ENCODE measurements around the gene MICA.

DNA sequence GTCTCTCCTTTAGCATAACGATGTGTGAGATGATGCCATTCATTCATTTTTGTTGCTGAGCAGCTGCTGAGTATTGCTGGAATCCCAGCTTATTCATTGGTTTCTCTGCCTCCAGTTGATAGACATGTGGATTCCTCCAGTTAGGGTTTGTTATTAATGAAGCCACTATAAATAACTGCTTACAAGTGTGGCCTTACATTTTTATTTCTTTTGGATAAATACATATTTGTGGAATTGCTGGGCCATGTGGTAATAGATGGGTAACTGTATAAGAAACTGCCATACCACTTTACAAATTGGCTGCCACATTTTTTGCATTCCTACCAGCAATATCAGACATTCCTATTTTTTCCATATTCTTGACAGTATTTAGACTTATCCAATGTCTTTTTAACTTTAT lies 43.8 kb upstream of the MICA start:
- TF ChIP-seq POLR2AphosphoS5 (IDR thresholded peaks at IDR 0.05) (no peak), POLR2A (IDR thresholded peaks at IDR 0.05) (no peak), EP300 (IDR thresholded peaks at IDR 0.05) (no peak)
- TF ChIP-seq, protein P1, sequence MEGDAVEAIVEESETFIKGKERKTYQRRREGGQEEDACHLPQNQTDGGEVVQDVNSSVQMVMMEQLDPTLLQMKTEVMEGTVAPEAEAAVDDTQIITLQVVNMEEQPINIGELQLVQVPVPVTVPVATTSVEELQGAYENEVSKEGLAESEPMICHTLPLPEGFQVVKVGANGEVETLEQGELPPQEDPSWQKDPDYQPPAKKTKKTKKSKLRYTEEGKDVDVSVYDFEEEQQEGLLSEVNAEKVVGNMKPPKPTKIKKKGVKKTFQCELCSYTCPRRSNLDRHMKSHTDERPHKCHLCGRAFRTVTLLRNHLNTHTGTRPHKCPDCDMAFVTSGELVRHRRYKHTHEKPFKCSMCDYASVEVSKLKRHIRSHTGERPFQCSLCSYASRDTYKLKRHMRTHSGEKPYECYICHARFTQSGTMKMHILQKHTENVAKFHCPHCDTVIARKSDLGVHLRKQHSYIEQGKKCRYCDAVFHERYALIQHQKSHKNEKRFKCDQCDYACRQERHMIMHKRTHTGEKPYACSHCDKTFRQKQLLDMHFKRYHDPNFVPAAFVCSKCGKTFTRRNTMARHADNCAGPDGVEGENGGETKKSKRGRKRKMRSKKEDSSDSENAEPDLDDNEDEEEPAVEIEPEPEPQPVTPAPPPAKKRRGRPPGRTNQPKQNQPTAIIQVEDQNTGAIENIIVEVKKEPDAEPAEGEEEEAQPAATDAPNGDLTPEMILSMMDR (IDR thresholded peaks at IDR 0.05): no peak

Measured in suprapubic skin (tissue), 4 donors.